Keratinocyte (primary cell): ENCODE measurements around the gene MAEL. TPM values are rescaled to one million over a fixed set of nuclear protein-coding genes. Genes with fewer than 3 reads are reported as not detected.

Source experiments
- DNase-seq: peaks from one replicate; pipeline ENCODE4 v3.0.0-alpha.2; 2011; ENCODE audit warnings: low read depth, missing footprints, low spot score
- FAIRE-seq: peaks from 2 replicates; lab custom pipeline; 2011; peaks lifted over from hg19 to GRCh38; lab: Jason Lieb, UNC
- H2AFZ ChIP-seq: 2 replicates; pipeline ENCODE4 v1.6.0; 2012; ENCODE audit warnings: low read length, control low read depth, inconsistent platforms; ENCODE audit not compliant: control insufficient read depth
- H3K27ac ChIP-seq: 2 replicates; pipeline ENCODE4 v1.5.1; 2011; ENCODE audit warnings: low read length; ENCODE audit not compliant: control insufficient read depth, insufficient read depth
- H3K27me3 ChIP-seq: 3 replicates; pipeline ENCODE4 v1.6.0; 2011; ENCODE audit warnings: low read length; ENCODE audit not compliant: control insufficient read depth, insufficient read depth; ENCODE audit errors: extremely low read depth
- H3K36me3 ChIP-seq, 2 experiments: 2 replicates in 1 of 2; 3 replicates in 1 of 2; pipeline ENCODE4 v1.5.1; 2011; ENCODE audit warnings: low read length in 2 of 2, mild to moderate bottlenecking in 1 of 2; ENCODE audit not compliant: control insufficient read depth in 2 of 2, insufficient read depth in 2 of 2; ENCODE audit errors: extremely low read depth in 1 of 2
- H3K4me1 ChIP-seq: 3 replicates; pipeline ENCODE4 v1.5.1; 2011; ENCODE audit warnings: low read length; ENCODE audit not compliant: control insufficient read depth, insufficient read depth; ENCODE audit errors: extremely low read depth
- H3K4me2 ChIP-seq: 3 replicates; pipeline ENCODE4 v1.6.0; 2011; ENCODE audit warnings: low read depth, low read length; ENCODE audit not compliant: control insufficient read depth, insufficient read depth; ENCODE audit errors: extremely low read depth
- H3K4me3 ChIP-seq, 3 experiments: fragments of 200-600 bp in 1 of 3; sonication (generic) in 1 of 3; 2 replicates in 2 of 3; 3 replicates in 1 of 3; pipeline ENCODE4 v1.5.1; 2011 to 2016; ENCODE audit warnings: low read length in 3 of 3, mild to moderate bottlenecking in 3 of 3, control low read depth in 2 of 3, inconsistent platforms in 1 of 3, low read depth in 1 of 3, mixed read lengths in 1 of 3, mixed run types in 1 of 3, moderate library complexity in 1 of 3; ENCODE audit not compliant: control insufficient read depth in 2 of 3, insufficient read depth in 2 of 3; ENCODE audit errors: extremely low read depth in 1 of 3
- H3K79me2 ChIP-seq: 2 replicates; pipeline ENCODE4 v1.6.0; 2012; ENCODE audit warnings: low read length; ENCODE audit not compliant: control insufficient read depth, insufficient read depth
- H3K9ac ChIP-seq: 3 replicates; pipeline ENCODE4 v1.6.0; 2011; ENCODE audit warnings: low read length; ENCODE audit not compliant: control insufficient read depth, insufficient read depth; ENCODE audit errors: extremely low read depth
- H3K9me1 ChIP-seq: 3 replicates; pipeline ENCODE4 v1.6.0; 2011; ENCODE audit warnings: low read length; ENCODE audit not compliant: control insufficient read depth, insufficient read depth; ENCODE audit errors: extremely low read depth
- H3K9me3 ChIP-seq: 2 replicates; pipeline ENCODE4 v1.5.1; 2012; ENCODE audit warnings: low read depth, low read length; ENCODE audit not compliant: control insufficient read depth
- H4K20me1 ChIP-seq: 3 replicates; pipeline ENCODE4 v1.6.0; 2011; ENCODE audit warnings: low read length; ENCODE audit not compliant: control insufficient read depth, insufficient read depth; ENCODE audit errors: extremely low read depth
- CTCF ChIP-seq, 3 experiments: IDR thresholded peaks in 1 of 3; conservative IDR thresholded peaks in 1 of 3; optimal IDR thresholded peaks in 1 of 3; 2 replicates in 2 of 3; 3 replicates in 1 of 3; pipeline versions ENCODE3 to v1.5.1; 2011; ENCODE audit warnings: low read length in 3 of 3, mild to moderate bottlenecking in 3 of 3, moderate library complexity in 2 of 3, control low read depth in 1 of 3, inconsistent platforms in 1 of 3; ENCODE audit not compliant: insufficient read depth in 2 of 3; ENCODE audit errors: extremely low read depth in 1 of 3
- EZH2 ChIP-seq: IDR thresholded peaks from one replicate; pipeline ENCODE4 v1.6.1; 2012; ENCODE audit warnings: inconsistent platforms, mild to moderate bottlenecking, low read length, moderate library complexity
- dilution Hi-C: fragments of 300-500 bp; cut with MboI; formaldehyde crosslinking; loops from one replicate; pipeline ENCODE4 v1.7.0; 2020; ENCODE audit warnings: low sequenced_read_pairs; ENCODE audit not compliant: extremely low pct_ligation_motif_present
- polyA plus RNA-seq, 5 experiments: library from polyadenylated mRNA; depleted of rRNA in 3 of 5; stranded (reverse) in 3 of 5; stranded (forward) in 1 of 5; unstranded in 1 of 5; fragments of >200 nt; gene quantifications; 1 replicate in 1 of 5; 2 replicates in 3 of 5; 3 replicates in 1 of 5; pipeline versions ENCODE4 v1.2.1 to v1.2.3, GENCODE V29; 2011 to 2012; ENCODE audit warnings: missing spikeins in 2 of 5, low read depth in 1 of 5, low replicate concordance in 1 of 5

The MAEL gene
- polyA plus RNA-seq, 1 donor (not counting 4 experiments of a cell fraction or from before 2014, with no cell fraction given): not detected

GRCh38 chr1:166972193-166972592, 16.9 kb upstream of the MAEL start:
- FAIRE-seq: no peak
- TF ChIP-seq EZH2 (no peak), CTCF (optimal IDR thresholded peaks at IDR 0.05 in 1 of 3, IDR thresholded peaks at IDR 0.05 in 1 of 3, conservative IDR thresholded peaks at IDR 0.05 in 1 of 3; ENCODE audit: extremely low read depth in 1 of 3, insufficient read depth in 2 of 3, low read length in 3 of 3) (no peak)

DNA sequence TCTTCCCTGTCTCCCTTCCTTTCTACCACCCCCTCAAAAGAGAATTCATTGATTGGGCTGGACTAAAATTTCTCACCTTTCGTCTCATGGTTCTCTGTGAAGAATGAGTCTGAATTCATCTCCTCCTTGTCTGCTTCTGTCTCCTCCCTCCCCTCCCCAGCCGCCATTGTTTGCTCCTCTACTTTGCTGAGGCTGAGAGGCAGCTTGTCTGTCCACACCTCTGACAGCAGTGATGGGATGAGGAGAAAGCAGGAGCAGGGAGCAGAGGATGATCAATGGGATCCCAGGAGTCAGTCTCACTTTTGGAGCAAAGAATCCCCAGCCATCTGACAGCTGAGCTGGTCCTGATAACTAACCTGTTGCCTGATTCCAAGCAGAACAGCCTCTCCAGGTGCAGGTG, 16.3 kb upstream of the MAEL start:
- no peaks in the 10 kb centered on the region for H3K9me1 ChIP-seq
- no peak for TF ChIP-seq EZH2
- TF ChIP-seq CTCF (optimal IDR thresholded peaks at IDR 0.05 in 1 of 3, IDR thresholded peaks at IDR 0.05 in 1 of 3, conservative IDR thresholded peaks at IDR 0.05 in 1 of 3; ENCODE audit: extremely low read depth in 1 of 3, insufficient read depth in 2 of 3, low read length in 3 of 3): no peak
- no peak overlapping the region for H2AFZ ChIP-seq
- H4K20me1 ChIP-seq: no peaks in the 10 kb centered on the region
- no peaks in the 10 kb centered on the region for H3K4me1 ChIP-seq
- DNase-seq: no peak
- no peak overlapping the region for H3K27ac ChIP-seq
- H3K27me3 ChIP-seq: peaks cover 65% of the 10 kb centered on the region
- no peaks in the 10 kb centered on the region for H3K79me2 ChIP-seq
- no peaks in the 10 kb centered on the region for H3K36me3 ChIP-seq
- no peak overlapping the region for H3K4me2 ChIP-seq
- no peak overlapping the region for H3K9ac ChIP-seq
- no peaks in the 10 kb centered on the region for H3K9me3 ChIP-seq
- H3K4me3 ChIP-seq: no peak overlapping the region
- dilution Hi-C loops: no loop called here
- FAIRE-seq: no peak

More at GRCh38 chr1:166972193-166972592, 16.9 kb upstream of the MAEL start:
- no peaks in the 10 kb centered on the region for H3K4me1 ChIP-seq
- no peak overlapping the region for H3K27ac ChIP-seq
- H3K9me3 ChIP-seq: no peaks in the 10 kb centered on the region
- no peaks in the 10 kb centered on the region for H3K9me1 ChIP-seq
- H3K79me2 ChIP-seq: no peaks in the 10 kb centered on the region
- no peak overlapping the region for H3K4me3 ChIP-seq
- dilution Hi-C loops: no loop called here
- no peaks in the 10 kb centered on the region for H3K36me3 ChIP-seq
- DNase-seq: no peak
- H3K9ac ChIP-seq: no peak overlapping the region
- H3K27me3 ChIP-seq: peaks cover 65% of the 10 kb centered on the region
- H3K4me2 ChIP-seq: no peak overlapping the region
- no peak overlapping the region for H2AFZ ChIP-seq
- H4K20me1 ChIP-seq: no peaks in the 10 kb centered on the region
